Peyer's patch (tissue), 4 donors: ENCODE results near the gene MCM8. TPM values are rescaled to one million over a fixed set of nuclear protein-coding genes. Genes with fewer than 3 reads are reported as not detected.

ENCODE experiments used
- DNase-seq, 3 donors: peaks; one replicate each; pipeline ENCODE4 v3.0.0-alpha.2; 2017 to 2019
- H3K27ac ChIP-seq, 4 donors: fragments of 200-600 bp; sonication (generic); one replicate each; pipeline ENCODE4 v1.5.1; 2016 to 2019
- H3K27me3 ChIP-seq, 2 donors: fragments of 200-600 bp; sonication (generic); one replicate each; pipeline ENCODE4 v1.5.1; 2019
- H3K36me3 ChIP-seq, 3 donors: fragments of 200-600 bp; sonication (generic); one replicate each; pipeline ENCODE4 v1.5.1; 2016 to 2019
- H3K4me1 ChIP-seq, 4 donors: fragments of 200-600 bp; sonication (generic); one replicate each; pipeline ENCODE4 v1.5.1; 2016 to 2019
- H3K4me3 ChIP-seq, 4 donors: fragments of 200-600 bp; sonication (generic); 1 replicate in 3 of 4; 2 replicates in 1 of 4; pipeline ENCODE4 v1.5.1; 2016 to 2019; ENCODE audit warnings: mild to moderate bottlenecking in 1 of 4
- H3K9me3 ChIP-seq, 4 donors: fragments of 200-600 bp; sonication (generic); one replicate each; pipeline ENCODE4 v1.5.1; 2016 to 2019; ENCODE audit warnings: mild to moderate bottlenecking in 1 of 4
- CTCF ChIP-seq, 6 experiments: fragments of 450-650 bp in 4 of 6; fragments of 200-600 bp in 2 of 6; sonication (generic) in 1 of 6; IDR thresholded peaks; one replicate each; pipeline ENCODE4 v1.5.1; 2017 to 2019; ENCODE audit warnings: antibody characterized with exemption in 6 of 6, mild to moderate bottlenecking in 3 of 6, moderate library complexity in 1 of 6
- POLR2A ChIP-seq, 2 donors: fragments of 450-650 bp; IDR thresholded peaks; one replicate each; pipeline ENCODE4 v1.5.1; 2017; ENCODE audit warnings: antibody characterized with exemption in 2 of 2, mild to moderate bottlenecking in 2 of 2, moderate library complexity in 2 of 2
- total RNA-seq, 4 donors: library from RNA; depleted of rRNA; stranded (reverse); fragments of >200 nt; gene quantifications; one replicate each; pipeline ENCODE4 v1.1.0, GENCODE V29; 2016

MCM8 gene
- 10 to 100 TPM in 1 of 4 donors, 1 to 10 TPM in 3; 5.8 to 25.6 (median 6.2) TPM for total RNA-seq

DNA sequence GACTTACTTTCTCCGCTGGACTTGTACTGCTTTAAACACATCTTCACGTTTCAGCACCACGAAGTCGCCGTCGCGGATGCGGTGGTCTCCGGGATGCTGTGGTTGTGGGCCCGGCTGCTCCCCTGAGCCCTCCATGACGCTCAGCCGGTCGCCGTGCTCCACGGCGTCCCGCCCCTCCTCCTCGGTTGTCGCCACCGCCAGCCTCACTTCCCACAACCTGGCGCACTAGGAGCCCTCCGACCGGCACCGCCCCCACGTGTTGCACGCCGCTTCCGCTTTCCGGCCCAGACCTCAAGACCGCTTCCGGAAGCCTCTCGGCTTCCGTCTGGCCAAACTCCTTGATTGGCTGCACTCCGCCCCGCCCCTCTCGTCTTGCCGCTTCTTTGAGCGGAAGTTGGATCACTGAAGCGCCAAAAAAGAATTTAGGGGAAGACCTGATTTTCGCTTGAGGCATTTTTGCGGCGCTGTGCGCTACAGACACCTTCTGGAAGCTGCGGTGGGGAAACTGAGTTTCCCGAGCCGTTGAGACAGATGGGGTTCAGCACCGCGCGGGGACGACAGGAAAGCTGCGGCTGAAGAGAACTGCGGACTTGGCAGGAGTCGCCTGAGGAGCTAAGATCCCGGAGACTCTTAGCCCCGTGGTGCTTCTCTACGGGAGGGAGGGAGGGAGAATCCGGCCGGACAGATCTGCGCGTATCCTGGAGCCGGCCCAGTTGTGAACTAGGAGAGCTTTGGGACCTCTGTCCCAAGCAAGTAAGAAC, at the start of gene MCM8, which contains the start of gene TRMT6:
Gene MCM8 (plus strand): TSS at position 382 of the 761 bp plus-strand sequence. CDS start 1,364 bp downstream, outside the sequence.
Gene TRMT6 (minus strand): TSS at position 263 of the 761 bp plus-strand sequence. CDS start 128 bp downstream, at position 135.
- peak; percentile 96 to 98 (median 96) for DNase-seq
- Histone ChIP-seq H3K9me3 (no peaks in the 10 kb centered on the region), H3K27me3 (no peaks in the 10 kb centered on the region), H3K27ac (peak within 1 kb of the TSS; percentile 60 to 78 (median 72)), H3K4me1 (peaks cover 0 to 17% (median 3%) of the 10 kb centered on the region in 4 donors), H3K36me3 (peaks cover 0 to 20% (median 0%) of the 10 kb centered on the region in 3 donors), H3K4me3 (peak within 1 kb of the TSS; percentile 52 to 81 (median 72))
- peak in 1 of 2 donors; percentile 40 for TF ChIP-seq POLR2A (IDR thresholded peaks at IDR 0.05)
- no peak for TF ChIP-seq CTCF (IDR thresholded peaks at IDR 0.05)

GRCh38 chr20:5900908-5901307, 49.5 kb upstream of the MCM8 start:
- Histone ChIP-seq H3K4me1 (no peaks in the 10 kb centered on the region), H3K4me3 (no peak overlapping the region), H3K36me3 (no peaks in the 10 kb centered on the region), H3K27ac (no peak overlapping the region), H3K9me3 (no peaks in the 10 kb centered on the region), H3K27me3 (no peaks in the 10 kb centered on the region)
- TF ChIP-seq POLR2A (IDR thresholded peaks at IDR 0.05) (no peak), CTCF (IDR thresholded peaks at IDR 0.05) (no peak)
- no peak for DNase-seq

GRCh38 chr20:5908981-5909380, 41.5 kb upstream of the MCM8 start:
- Histone ChIP-seq H3K4me1 (peaks cover 0 to 8% (median 4%) of the 10 kb centered on the region in 4 donors), H3K9me3 (no peaks in the 10 kb centered on the region), H3K36me3 (no peaks in the 10 kb centered on the region), H3K27me3 (no peaks in the 10 kb centered on the region), H3K27ac (no peak overlapping the region), H3K4me3 (no peak overlapping the region)
- TF ChIP-seq POLR2A (IDR thresholded peaks at IDR 0.05) (no peak), CTCF (IDR thresholded peaks at IDR 0.05) (no peak)
- DNase-seq, result no peak

DNA sequence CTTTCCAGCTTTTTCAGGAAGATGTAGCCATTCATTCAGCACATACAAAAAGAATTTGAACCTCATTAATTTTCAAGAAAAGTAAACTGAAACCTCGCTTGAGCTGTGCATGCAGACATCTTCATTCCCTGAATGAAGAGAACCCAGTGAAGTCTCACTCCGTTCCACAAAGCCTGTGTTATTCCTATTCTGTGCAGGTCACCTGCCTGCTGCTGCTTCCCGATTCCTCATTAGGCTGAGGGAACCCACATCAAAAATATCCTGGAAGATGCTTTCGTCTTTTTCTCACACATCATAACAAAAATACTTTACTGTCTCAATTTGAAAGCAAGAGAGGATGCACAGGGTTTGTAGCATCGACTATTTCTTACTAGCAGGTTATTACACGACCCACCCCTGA, 40.3 kb upstream of the MCM8 start:
- TF ChIP-seq CTCF (IDR thresholded peaks at IDR 0.05), result no peak
- TF ChIP-seq POLR2A (IDR thresholded peaks at IDR 0.05), result no peak
- Histone ChIP-seq H3K27me3 (no peaks in the 10 kb centered on the region), H3K27ac (no peak overlapping the region), H3K4me3 (no peak overlapping the region), H3K36me3 (no peaks in the 10 kb centered on the region), H3K4me1 (peaks cover 0 to 8% (median 4%) of the 10 kb centered on the region in 4 donors), H3K9me3 (no peaks in the 10 kb centered on the region)
- no peak for DNase-seq

DNA sequence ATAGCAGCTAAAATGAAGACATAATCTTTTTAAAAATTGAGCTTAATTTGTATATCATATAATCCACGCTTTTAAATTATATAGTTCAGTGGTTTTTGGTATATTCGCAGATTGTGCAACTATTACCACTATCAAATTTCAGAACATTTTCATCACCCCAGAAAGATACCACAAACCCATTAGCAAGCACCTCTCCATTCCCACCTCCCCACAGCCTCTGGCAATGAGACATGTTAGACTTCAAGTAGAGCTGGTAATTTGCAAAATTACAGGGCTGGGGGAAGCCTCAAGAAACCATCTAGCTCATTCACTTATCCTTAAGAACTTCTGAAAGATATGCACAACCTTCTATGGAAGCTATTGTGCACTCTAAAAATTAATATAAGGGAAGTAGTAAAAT, 37.3 kb upstream of the MCM8 start:
- Histone ChIP-seq H3K36me3 (no peaks in the 10 kb centered on the region), H3K9me3 (no peaks in the 10 kb centered on the region), H3K27ac (no peak overlapping the region), H3K27me3 (no peaks in the 10 kb centered on the region), H3K4me1 (peaks cover 0 to 8% (median 4%) of the 10 kb centered on the region in 4 donors), H3K4me3 (no peak overlapping the region)
- no peak for DNase-seq
- TF ChIP-seq CTCF (IDR thresholded peaks at IDR 0.05) (no peak), POLR2A (IDR thresholded peaks at IDR 0.05) (no peak)
